ENCODE data around the gene PIK3CD. TPM values are rescaled to one million over a fixed set of nuclear protein-coding genes. Genes with fewer than 3 reads are reported as not detected.
"Not testable (repeated sequence)": the region's sequence is repeated elsewhere in the genome, so short reads cannot be mapped to it uniquely, and the experiment has no call there.

Gene PIK3CD
- total and polyA plus RNA-seq, 2 experiments from 2014 or later: 6.6 to 32.1 TPM

DNA sequence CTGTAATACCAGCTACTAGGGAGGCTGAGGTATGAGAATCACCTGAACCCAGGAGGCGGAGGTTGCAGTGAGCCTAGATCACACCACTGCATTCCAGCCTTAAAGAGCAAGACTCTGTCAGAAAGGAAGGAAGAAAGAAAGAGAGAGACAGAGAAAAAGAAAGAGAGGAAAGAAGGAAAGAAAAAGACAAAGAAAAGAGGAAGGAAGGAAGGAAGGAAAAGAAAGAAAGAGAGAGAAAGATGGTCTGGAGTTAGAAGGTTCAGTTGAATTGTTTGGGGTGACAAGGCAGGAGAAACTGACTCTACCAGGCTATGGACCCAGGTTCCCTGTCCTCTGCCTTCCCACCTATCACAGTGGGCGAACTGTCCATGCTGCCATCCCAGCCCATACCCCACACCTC lies 27.4 kb upstream of the PIK3CD start:
- peaks cover 24% of the 10 kb centered on the region for H3K27me3 Mint-ChIP-seq (ENCODE audit: insufficient read depth, low read depth, poor library complexity)
- H3K4me3 Mint-ChIP-seq: no peak overlapping the region
- Histone ChIP-seq H3K9me2 (ENCODE audit: insufficient read depth) (no peaks in the 10 kb centered on the region), H3K27ac (ENCODE audit: low read depth) (no peak overlapping the region), H3K36me3 (ENCODE audit: insufficient read depth) (no peaks in the 10 kb centered on the region), H3F3A (replicated peaks; ENCODE audit: low read depth) (no peaks in the 10 kb centered on the region), H3K4me2 (no peak overlapping the region), H2AFZ (peak overlapping the region; percentile 28; the same call in 1 of the 2 replicates), H3K79me2 (replicated peaks; ENCODE audit: insufficient read depth) (no peaks in the 10 kb centered on the region), H3K27me3 (ENCODE audit: insufficient read depth) (peaks cover 4% of the 10 kb centered on the region; the same call in 1 of the 2 replicates), H3K4me1 (ENCODE audit: insufficient read depth) (no peaks in the 10 kb centered on the region), H3K4me3 (no peak overlapping the region), H4K20me1 (replicated peaks; ENCODE audit: insufficient read depth) (no peaks in the 10 kb centered on the region)
- H3K27ac Mint-ChIP-seq: no peak overlapping the region
- no peak for TF ChIP-seq ZNF331 (CRISPR knock-in tag; IDR thresholded peaks at IDR 0.05; ENCODE audit: low read depth)
- TF ChIP-seq NANOG (IDR thresholded peaks at IDR 0.05; ENCODE audit: borderline replicate concordance): no peak
- TF ChIP-seq, protein P1, sequence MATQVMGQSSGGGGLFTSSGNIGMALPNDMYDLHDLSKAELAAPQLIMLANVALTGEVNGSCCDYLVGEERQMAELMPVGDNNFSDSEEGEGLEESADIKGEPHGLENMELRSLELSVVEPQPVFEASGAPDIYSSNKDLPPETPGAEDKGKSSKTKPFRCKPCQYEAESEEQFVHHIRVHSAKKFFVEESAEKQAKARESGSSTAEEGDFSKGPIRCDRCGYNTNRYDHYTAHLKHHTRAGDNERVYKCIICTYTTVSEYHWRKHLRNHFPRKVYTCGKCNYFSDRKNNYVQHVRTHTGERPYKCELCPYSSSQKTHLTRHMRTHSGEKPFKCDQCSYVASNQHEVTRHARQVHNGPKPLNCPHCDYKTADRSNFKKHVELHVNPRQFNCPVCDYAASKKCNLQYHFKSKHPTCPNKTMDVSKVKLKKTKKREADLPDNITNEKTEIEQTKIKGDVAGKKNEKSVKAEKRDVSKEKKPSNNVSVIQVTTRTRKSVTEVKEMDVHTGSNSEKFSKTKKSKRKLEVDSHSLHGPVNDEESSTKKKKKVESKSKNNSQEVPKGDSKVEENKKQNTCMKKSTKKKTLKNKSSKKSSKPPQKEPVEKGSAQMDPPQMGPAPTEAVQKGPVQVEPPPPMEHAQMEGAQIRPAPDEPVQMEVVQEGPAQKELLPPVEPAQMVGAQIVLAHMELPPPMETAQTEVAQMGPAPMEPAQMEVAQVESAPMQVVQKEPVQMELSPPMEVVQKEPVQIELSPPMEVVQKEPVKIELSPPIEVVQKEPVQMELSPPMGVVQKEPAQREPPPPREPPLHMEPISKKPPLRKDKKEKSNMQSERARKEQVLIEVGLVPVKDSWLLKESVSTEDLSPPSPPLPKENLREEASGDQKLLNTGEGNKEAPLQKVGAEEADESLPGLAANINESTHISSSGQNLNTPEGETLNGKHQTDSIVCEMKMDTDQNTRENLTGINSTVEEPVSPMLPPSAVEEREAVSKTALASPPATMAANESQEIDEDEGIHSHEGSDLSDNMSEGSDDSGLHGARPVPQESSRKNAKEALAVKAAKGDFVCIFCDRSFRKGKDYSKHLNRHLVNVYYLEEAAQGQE (IDR thresholded peaks at IDR 0.05; ENCODE audit: unreplicated experiment): no peak
- TF ChIP-seq POLR2AphosphoS5 (IDR thresholded peaks at IDR 0.05; ENCODE audit: low read depth): no peak
- TF ChIP-seq, protein P2, sequence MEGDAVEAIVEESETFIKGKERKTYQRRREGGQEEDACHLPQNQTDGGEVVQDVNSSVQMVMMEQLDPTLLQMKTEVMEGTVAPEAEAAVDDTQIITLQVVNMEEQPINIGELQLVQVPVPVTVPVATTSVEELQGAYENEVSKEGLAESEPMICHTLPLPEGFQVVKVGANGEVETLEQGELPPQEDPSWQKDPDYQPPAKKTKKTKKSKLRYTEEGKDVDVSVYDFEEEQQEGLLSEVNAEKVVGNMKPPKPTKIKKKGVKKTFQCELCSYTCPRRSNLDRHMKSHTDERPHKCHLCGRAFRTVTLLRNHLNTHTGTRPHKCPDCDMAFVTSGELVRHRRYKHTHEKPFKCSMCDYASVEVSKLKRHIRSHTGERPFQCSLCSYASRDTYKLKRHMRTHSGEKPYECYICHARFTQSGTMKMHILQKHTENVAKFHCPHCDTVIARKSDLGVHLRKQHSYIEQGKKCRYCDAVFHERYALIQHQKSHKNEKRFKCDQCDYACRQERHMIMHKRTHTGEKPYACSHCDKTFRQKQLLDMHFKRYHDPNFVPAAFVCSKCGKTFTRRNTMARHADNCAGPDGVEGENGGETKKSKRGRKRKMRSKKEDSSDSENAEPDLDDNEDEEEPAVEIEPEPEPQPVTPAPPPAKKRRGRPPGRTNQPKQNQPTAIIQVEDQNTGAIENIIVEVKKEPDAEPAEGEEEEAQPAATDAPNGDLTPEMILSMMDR (conservative IDR thresholded peaks at IDR 0.05; ENCODE audit: low read depth in 2 of 2): no peak
- TF ChIP-seq, protein P3, sequence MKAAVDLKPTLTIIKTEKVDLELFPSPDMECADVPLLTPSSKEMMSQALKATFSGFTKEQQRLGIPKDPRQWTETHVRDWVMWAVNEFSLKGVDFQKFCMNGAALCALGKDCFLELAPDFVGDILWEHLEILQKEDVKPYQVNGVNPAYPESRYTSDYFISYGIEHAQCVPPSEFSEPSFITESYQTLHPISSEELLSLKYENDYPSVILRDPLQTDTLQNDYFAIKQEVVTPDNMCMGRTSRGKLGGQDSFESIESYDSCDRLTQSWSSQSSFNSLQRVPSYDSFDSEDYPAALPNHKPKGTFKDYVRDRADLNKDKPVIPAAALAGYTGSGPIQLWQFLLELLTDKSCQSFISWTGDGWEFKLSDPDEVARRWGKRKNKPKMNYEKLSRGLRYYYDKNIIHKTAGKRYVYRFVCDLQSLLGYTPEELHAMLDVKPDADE (IDR thresholded peaks at IDR 0.05): no peak
- peaks cover 5% of the 10 kb centered on the region; the same call in 2 of the 3 replicates for H3K4me1 Mint-ChIP-seq
- 0 out of 3 replicates have a peak, but pooled peaks cover 2% of the 10 kb centered on the region for H3K9me3 Mint-ChIP-seq
- no peaks in the 10 kb centered on the region; the same call in 2 of the 3 replicates for H3K36me3 Mint-ChIP-seq (ENCODE audit: low read depth)
- DNase-seq (ENCODE audit: low spot score) (no peak), ATAC-seq (no peak)

DNA sequence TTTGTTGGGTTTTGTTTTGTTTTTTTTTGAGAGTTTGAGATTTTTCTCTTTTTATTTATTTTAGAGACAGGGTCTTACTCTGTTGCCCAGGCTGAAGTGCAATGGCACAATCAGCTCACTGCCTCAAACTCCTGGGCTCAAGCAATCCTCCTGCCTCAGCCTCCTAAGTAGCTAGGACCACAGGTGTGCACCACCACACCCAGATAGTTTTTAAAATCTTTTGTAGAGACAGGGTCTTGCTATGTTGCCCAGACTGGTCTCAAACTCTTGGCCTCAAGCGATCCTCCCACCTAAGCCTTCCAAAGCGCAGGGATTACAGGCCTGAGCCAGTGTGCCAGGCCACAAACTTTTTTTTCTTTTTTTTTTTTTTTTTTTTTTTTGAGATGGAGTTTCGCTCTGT lies 26.5 kb upstream of the PIK3CD start:
- H3K4me2 ChIP-seq; DNase-seq (ENCODE audit: low spot score); ATAC-seq; H3K36me3 ChIP-seq (ENCODE audit: insufficient read depth); H3K9me2 ChIP-seq (ENCODE audit: insufficient read depth); H4K20me1 ChIP-seq (replicated peaks; ENCODE audit: insufficient read depth); H3K4me1 Mint-ChIP-seq; H3K36me3 Mint-ChIP-seq (ENCODE audit: low read depth); H3K9me3 Mint-ChIP-seq; H3K4me3 Mint-ChIP-seq; H3K27me3 ChIP-seq (ENCODE audit: insufficient read depth); H3K27ac Mint-ChIP-seq; H3K79me2 ChIP-seq (replicated peaks; ENCODE audit: insufficient read depth); H3F3A ChIP-seq (replicated peaks; ENCODE audit: low read depth); H3K27ac ChIP-seq (ENCODE audit: low read depth); H3K4me1 ChIP-seq (ENCODE audit: insufficient read depth); H3K4me3 ChIP-seq; H2AFZ ChIP-seq: not testable (repeated sequence)
- peaks cover 24% of the 10 kb centered on the region for H3K27me3 Mint-ChIP-seq (ENCODE audit: insufficient read depth, low read depth, poor library complexity)
